ENCODE results near the gene DOCK3.
"Not testable (repeated sequence)": the region's sequence is repeated elsewhere in the genome, so short reads cannot be mapped to it uniquely, and the experiment has no call there.

Gene DOCK3

DNA sequence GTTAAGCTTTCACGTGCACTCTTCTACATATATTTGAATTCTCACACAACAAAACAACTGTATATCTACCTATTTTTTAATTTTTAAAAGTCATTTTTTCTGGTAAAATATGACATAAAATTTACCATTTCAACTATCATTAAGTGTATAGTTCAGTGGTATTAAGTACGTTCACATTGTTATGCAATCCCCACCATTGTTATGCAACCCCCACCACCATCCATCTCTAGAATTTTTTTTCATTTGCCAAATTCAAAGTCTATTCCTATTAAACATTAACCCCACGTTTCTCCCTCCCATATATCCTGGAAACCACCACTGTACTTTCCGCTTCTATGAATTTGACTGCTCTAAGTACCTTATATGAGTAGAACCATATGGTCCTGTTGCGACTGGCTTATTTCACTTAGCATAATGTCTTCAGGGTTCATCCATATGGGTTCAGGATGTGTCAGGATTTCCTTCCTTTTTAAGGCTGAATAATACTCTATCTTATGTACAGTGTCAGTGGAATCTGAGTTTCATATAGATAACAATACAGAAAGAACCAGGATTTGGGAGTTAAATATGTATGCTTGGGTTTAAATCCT is 279.2 kb downstream of the DOCK3 start:
- Histone ChIP-seq H3K27ac (no peak overlapping the region), H3K4me3 (no peak overlapping the region)

DNA sequence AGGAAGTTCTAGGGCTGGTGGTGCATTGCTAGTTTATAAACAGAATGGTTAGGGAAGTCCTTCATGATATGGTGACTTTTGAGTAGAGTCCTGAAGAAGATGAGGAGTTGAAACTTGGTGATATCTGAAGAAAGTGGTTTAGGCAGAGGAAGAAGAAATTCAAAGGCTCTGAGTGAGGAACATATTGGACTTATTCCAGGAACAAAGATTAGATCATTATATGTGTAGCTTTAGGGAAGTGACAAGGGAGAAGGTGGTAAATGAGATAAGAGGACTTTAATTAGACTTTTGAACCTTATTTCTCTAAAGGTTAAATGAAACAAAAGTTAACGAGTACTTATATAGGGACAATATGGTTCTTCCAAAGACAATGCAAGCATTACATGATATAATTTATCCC is 286.7 kb downstream of the DOCK3 start:
- H3K4me3 ChIP-seq, result no peak overlapping the region
- H3K27ac ChIP-seq, result no peak overlapping the region

DNA sequence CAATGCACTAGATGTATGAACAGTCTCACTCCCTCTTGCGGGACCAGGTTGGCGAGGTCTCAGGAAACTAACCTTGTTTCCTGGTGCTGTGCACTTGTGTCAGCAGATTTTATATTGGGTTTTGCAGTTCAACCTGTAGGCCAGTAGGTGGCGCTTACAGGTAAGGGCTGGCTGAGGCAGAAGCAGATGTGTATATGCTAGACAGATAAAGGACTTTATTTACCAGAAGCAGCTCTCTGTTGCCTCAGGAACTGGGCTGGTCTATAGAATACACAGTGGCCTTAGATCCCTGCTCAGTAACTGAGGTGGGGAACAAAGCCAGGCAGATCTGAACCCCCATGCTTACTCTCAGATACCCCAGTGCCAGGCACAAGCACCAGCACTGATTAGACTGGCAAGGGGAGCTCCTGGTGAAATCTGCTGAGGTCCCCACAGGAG is 296.8 kb downstream of the DOCK3 start:
- H3K4me3 ChIP-seq, result no peak overlapping the region
- no peak overlapping the region for H3K27ac ChIP-seq

DNA sequence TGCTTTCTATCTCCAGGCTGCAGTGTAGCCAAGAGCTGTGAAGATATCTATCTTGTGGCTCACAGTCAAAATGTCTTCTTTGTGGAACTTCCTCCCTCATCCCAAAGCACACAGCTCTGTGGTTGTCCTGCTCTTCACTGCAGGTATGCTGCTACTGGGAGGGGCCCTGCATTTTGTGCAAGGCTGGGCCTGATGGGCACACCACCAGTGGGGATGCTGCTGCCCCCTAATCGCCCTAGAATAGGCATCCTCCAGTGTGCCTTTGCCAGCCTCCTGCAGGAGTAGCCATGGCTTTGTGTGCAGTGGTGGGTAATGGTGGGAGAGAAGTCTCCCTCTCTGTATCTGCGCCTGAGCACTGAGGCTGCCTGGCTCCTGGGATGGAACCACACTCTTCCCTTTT is 297.3 kb downstream of the DOCK3 start:
- no peak overlapping the region for H3K4me3 ChIP-seq
- no peak overlapping the region for H3K27ac ChIP-seq

DNA sequence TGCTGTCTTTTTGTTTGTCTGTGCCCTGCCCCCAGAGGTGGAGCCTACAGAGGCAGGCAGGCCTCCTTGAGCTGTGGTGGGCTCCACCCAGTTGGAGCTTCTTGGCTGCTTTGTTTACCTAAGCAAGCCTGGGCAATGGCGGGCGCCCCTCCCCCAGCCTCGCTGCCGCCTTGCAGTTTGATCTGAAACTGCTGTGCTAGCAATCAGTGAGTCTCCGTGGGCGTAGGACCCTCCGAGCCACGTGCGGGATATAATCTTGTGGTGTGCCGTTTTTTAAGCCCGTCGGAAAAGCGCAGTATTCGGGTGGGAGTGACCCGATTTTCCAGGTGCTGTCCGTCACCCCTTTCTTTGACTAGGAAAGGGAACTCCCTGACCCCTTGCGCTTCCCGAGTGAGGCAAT is 303.9 kb downstream of the DOCK3 start:
- not testable (repeated sequence) for H3K27ac ChIP-seq
- H3K4me3 ChIP-seq, result peak overlapping the region in 1 of 7 experiments; percentile 28

DNA sequence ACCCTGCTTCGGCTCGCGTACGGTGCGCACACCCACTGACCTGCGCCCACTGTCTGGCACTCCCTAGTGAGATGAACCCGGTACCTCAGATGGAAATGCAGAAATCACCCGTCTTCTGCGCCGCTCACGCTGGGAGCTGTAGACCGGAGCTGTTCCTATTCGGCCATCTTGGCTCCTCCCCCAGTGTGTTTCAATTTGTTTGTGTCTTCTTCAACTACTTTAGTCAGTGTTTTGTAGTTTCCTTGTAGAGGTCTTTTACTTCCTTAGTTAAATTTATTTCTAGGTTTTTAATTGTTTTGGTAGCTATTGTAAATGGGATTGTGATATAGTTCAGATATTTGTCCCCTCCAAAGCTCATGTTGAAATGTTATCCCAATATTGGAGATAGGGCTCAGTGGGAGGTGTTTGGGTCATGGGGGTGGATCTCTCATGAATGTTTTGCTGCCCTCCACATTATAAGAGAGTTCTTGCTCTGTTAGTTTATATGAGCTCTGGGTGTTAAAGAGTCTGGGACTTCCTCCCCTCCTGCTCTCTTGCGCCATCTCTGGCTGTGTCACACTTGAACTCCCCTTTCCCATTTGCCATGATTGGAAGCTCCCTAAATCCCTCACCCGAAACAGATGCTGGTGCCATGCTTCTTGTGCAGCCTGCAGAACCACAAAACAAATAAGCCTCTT is 304.4 kb downstream of the DOCK3 start:
- H3K27ac ChIP-seq, result no peak overlapping the region

DNA sequence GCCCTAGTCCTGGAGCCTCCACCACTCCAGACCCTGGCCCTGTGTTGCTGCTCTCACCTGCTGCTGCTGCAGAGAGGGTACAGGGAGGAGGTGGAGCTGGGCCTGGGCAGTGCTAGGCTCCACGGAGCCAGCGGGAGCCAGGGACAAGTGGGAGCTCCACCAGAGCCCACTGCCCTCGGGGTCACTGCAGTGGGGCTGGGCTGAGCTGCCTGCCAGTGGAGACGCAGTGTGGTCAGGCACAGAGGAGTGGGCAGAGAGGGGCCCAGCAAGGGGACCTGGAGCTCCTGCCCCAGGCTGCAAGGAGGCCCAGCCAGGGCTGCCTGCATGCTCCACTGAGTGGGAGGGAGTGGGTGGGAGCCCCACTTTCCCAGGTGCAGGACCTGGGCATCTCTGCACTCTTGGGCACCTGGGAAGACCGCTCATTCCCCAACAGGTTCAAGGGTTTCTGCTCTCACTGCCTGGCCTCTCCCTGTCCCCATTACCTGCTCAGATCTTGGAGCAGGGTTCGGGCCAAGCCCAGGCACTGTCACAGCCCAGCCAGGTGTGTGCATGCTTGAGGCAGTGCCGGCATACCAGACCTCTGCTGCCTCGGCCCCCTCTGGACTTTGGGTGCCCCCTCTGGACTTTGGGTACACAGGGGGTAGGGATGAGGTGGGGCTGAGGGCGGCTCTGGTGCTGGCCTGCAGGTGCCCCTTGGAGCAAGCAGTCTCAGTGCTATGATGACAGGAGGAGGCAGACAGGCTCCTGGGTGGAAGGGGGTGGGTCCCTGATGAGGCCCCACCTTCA is 308.0 kb downstream of the DOCK3 start:
- Histone ChIP-seq H3K27ac (no peak overlapping the region), H3K4me3 (no peak overlapping the region)

More for the DNA sequence above, 304.4 kb downstream of the DOCK3 start:
- H3K4me3 ChIP-seq, result peak overlapping the region in 1 of 7 experiments; percentile 28

DNA sequence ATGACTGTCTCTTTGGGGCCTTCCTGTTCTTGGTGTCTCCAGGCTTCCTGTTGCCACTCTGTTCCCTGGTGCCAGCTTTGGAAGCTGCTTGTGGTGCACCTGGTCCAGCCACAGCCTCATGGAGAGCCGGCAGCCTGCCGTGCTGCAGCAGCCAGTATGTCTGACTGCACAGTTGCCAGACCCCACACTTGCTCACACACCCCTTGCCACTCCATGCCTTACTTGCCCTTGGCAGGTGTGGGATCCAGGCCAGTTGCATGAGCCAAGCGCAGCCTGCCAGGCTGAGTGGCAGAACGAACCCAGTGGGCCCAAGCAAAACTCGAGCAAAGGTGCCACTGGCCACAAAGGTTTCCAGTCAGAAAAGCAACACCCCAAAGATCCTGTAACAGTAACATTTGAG is 309.2 kb downstream of the DOCK3 start:
- no peak overlapping the region for H3K4me3 ChIP-seq
- no peak overlapping the region for H3K27ac ChIP-seq

DNA sequence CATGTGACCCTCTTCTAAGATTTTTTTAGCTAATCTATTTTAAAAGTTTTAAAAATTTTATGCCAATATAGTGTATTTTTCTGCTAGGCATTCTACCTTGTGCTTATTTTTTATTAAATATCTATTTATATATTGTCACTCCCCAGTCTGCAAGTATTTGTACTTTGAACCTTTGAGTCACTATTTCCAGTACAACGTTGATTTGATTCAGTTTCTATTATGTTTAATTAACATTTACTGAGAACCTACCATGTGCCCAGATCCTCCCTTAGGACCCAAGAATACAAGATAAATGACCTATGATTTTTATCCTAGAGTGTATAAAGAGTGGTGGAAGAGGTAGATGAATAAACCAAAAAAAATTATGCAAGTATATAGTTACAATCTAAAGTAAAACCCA is 311.2 kb downstream of the DOCK3 start:
- H3K4me3 ChIP-seq, result no peak overlapping the region
- H3K27ac ChIP-seq, result no peak overlapping the region

DNA sequence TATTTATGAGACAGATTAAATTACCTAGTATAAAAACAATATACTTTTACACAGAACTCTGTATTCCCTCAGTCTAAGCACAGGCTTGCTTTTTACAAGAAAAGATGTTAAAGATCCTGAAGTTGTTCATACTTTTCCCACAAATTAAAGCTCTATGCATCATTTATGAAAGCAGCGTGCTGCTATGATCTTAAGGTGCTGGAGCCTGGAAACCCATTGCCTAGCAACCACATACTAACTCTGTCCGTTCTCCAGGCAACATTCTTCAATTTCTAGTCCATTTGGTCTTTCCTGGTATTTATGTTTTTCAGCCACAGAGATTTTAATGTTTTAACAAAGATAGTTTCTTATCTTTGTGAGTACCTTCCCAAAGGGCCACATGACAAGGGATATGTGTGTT is 312.0 kb downstream of the DOCK3 start:
- Histone ChIP-seq H3K4me3 (no peak overlapping the region), H3K27ac (no peak overlapping the region)

DNA sequence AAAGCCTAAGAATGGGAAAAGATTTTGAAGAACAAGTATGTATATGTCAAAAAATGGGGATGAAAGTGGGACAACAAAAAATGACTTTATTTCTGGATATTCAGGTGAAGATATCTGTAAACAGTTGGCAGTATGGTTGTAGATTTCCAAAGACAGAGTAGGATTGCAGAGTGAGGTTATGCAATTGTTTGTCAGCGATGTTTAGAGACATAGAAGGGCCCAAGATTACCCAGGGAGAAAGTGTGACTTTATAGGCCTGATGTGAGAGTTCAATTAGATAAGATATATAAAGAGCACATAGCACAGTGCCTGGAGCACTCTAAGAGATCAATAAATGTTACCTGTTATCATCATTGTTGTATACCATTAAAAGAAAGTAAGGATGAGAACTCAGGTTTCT is 319.8 kb downstream of the DOCK3 start:
- H3K4me3 ChIP-seq, result no peak overlapping the region

DNA sequence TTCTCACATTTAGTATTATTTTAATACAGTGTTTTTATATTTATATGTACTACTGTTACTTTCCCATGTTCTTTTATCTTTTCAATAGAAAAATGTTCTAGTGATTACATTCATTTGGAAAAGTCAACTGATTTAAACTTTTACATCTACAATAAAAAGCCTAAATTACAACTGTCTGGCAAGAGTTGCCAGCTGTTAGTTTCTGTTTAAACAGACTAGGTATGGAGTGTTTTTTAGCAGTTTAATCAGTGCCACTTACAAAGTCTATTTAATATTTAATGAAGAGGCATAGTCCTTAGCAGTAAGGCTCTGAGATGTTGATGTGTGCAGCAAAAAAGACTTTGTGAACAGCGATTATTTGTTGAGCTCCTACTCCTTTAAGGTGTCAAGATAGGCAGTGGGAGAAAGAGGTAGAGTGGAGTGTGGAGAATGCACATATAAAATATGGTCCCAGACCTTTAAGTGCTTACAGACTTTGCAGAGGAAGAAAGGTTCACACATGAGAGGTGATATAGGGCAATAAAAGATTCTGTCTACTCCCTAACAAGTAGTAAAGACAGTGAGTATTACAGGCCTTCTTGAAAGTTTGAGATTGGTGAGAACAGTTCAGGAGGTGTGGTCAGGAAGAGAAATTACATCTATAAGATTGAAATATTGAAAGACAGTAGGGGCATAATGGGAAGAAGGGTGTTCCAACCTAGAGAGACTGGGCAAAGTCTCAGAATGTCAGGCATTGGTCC is 320.5 kb downstream of the DOCK3 start:
- H3K4me3 ChIP-seq, result no peak overlapping the region
- H3K27ac ChIP-seq, result no peak overlapping the region

More for the DNA sequence above, 319.8 kb downstream of the DOCK3 start:
- H3K27ac ChIP-seq, result no peak overlapping the region

DNA sequence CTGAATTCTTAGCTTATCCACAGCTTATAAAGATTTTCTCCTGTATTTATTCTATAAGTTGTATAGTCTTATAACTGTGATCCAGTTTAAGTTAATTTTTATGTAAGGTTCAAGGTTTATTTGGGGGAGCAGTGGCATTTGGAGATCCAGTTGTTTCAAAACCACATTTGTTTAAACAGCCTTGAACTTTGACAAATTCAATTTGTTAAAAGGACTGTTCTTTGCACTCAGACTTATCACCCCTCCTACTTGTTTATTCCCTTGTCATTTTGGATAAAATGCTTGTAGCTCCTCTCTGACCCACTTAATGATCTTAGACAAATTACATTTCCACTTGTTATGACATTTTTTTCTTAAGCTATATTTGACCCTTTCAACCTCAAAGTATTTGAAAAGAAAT is 327.8 kb downstream of the DOCK3 start:
- Histone ChIP-seq H3K27ac (no peak overlapping the region), H3K4me3 (no peak overlapping the region)

DNA sequence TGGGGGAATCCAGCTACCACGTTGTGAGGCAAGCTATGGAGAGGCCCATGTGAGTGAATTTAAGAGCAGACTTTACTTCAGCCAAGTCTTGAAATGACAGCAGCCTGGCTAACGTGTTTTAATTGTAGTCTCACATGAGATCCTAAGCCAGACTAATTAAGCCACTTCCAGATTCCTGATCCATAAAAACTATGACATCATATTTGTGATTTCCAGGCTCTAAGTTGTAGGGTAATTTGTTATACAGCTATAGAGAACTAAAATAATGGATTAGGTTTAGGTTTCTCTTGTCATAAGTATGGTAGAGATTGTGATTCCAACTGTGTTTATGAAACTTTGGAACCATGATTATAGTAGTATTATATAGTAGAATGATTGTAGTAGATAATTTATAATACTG is 329.5 kb downstream of the DOCK3 start:
- no peak overlapping the region for H3K4me3 ChIP-seq
- H3K27ac ChIP-seq, result no peak overlapping the region

DNA sequence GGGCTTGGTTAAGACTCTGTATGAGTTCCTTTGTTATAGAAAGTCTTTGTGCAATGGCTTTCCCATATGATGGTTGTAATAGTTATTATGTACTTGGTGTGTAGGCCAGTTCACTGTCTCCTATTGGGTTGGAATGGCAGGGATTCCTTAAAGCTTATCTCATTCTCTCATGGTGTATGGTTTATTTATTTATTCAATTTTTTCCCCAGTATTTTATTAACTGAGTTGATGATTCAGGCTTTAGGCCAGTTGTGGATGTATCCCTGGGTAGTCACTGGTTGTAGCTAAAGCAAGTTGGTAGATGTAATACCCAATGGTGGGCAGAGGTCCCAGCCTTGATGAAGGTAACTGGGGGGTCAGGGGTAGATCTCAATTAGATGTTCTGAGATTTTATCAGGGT is 349.4 kb downstream of the DOCK3 start:
- Histone ChIP-seq H3K4me3 (no peak overlapping the region), H3K27ac (peak overlapping the region in 6 of 21 experiments; percentile 33 to 85 (median 74))

DNA sequence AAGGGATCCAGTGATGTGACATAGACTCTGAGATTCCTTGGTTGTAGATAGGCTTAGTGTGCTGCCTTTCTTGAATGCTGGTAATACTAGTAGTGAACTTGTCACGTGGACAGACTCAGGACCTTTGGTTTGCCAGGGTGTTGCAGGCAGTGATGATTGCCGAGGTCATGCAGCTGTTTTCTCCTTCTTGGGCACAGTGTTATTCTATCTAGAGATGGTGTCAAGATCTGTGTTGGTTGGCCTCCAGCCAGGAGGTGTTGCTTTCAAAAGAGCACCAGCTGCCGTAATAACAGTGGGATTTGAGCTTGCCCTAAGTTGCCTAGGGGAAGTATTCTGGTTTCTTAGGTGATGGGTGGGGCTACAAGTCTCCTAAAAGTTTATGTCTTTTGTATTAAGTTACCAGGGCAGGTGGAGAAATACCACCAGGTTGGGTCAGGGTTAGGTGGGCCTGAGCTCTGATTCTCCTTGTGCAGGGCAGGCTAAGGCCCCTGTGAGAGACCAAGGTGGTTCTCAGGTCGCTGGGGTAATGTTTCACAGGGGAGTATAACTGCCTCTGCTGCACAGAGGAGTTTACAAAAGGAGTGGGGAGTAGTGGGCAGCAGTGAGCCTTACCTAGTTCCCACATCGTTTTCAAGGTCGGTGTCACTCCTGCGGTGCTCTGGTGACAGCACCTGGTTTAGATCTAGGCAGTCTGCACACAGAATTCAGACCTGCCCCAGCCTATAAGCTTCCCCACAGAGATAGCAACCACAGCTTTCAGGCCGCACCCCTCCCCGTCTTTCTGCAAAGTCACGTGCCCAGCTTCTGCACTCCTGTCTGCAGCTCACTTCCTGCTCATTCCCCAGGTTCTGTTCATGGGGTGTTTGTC is 350.3 kb downstream of the DOCK3 start:
- no peak overlapping the region for H3K4me3 ChIP-seq
- peak overlapping the region in 9 of 21 experiments; percentile 7 to 85 (median 72) for H3K27ac ChIP-seq

DNA sequence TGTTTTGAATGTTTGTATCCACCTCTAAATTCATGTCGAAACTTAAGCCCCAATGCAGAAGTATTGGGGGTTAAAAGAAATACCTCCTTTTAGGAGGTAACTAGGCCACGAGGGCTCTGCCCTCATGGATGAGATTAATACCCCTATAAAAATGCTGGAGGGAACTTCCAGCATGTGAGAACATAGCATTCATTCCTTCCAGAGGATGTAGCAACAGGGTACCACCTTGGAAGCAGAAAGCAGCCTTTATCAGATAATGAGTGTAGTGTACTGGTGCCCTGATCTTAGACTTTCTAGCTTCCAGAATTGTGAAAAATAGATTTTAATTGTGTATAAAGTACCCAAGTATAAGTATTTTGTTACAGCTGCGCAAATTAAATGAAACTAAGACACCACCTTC is 356.9 kb downstream of the DOCK3 start:
- Histone ChIP-seq H3K4me3 (no peak overlapping the region), H3K27ac (no peak overlapping the region)

DNA sequence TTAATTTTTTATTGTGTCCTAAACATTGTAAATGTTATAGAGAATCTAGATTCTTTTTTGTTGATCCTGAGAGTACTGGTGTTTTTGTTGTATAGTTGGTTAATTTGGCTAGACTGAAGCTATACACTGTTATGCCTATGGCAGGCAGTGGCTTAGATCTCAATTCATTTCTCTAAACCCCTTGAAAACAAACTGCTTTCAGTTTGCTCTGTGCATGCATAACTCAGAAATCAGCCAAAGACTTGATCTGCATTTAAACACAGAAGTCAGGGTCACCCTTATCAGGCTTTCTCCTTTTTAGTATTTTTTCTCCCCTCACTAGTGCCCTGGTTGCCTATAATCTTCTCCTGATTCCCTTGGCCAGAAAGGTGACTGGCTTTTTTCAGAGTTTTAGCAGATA is 360.9 kb downstream of the DOCK3 start:
- Histone ChIP-seq H3K4me3 (no peak overlapping the region), H3K27ac (no peak overlapping the region)

DNA sequence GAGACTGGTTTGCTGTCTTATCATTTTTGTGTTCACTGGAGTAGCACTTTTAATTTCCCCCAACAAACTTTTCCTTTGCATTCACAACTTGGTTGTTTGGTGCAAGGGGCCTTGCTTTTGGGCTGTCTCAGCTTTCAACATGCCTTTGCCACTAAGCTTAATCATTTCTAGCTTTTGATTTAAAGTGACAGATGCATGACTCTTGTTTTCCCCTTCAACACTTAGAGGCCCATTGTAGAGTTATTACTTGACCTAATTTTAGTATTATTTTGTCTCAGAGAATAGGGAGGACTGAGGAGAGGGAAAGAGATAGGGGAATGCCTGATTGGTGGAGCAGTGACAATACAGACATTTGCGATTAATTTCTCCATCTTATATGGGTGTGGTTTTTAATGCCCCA is 370.3 kb downstream of the DOCK3 start:
- no peak overlapping the region for H3K27ac ChIP-seq

More for the DNA sequence above, 370.3 kb downstream of the DOCK3 start:
- H3K4me3 ChIP-seq, result no peak overlapping the region
